Fibroblast of skin of scalp (primary cell): Measurements from ENCODE around the gene KIF1C.
"Not testable (repeated sequence)": the region's sequence is repeated elsewhere in the genome, so short reads cannot be mapped to it uniquely, and the experiment has no call there.

Source experiments
- DNase-seq: peaks from one replicate; pipeline ENCODE4 v3.0.0-alpha.2; 2013

KIF1C gene

GRCh38 chr17:5045496-5045895, 47.7 kb downstream of the KIF1C start:
- DNase-seq: no peak

- no peak for DNase-seq
Measured at GRCh38 chr17:5047446-5047845, 49.7 kb downstream of the KIF1C start.

GRCh38 chr17:5049314-5049841, 51.6 kb downstream of the KIF1C start:
- DNase-seq: no peak

- DNase-seq: peak; percentile 15
Measured at GRCh38 chr17:5050278-5050677, 52.5 kb downstream of the KIF1C start.

GRCh38 chr17:5055543-5055942, 57.8 kb downstream of the KIF1C start:
- DNase-seq: no peak

- DNase-seq: no peak
Measured at GRCh38 chr17:5065227-5065744, 67.5 kb downstream of the KIF1C start.

GRCh38 chr17:5068236-5068635, 70.5 kb downstream of the KIF1C start:
- DNase-seq: no peak

- no peak for DNase-seq
Measured at GRCh38 chr17:5069724-5070123, 72.0 kb downstream of the KIF1C start.

GRCh38 chr17:5075472-5075871, 77.7 kb downstream of the KIF1C start:
- not testable (repeated sequence) for DNase-seq

- DNase-seq: not testable (repeated sequence)
Measured at GRCh38 chr17:5077275-5077674, 79.5 kb downstream of the KIF1C start.

- no peak for DNase-seq
Measured at GRCh38 chr17:5077781-5078105, 80.0 kb downstream of the KIF1C start.
